Bronchial epithelial cell (primary cell): ENCODE measurements around the gene TPRG1L. TPM values are rescaled to one million over a fixed set of nuclear protein-coding genes. Genes with fewer than 3 reads are reported as not detected.

Source experiments
- DNase-seq: peaks from one replicate; pipeline ENCODE4 v3.0.0-alpha.2; 2010; ENCODE audit warnings: low read depth
- FAIRE-seq: peaks from 2 replicates; lab custom pipeline; 2011; peaks lifted over from hg19 to GRCh38; lab: Jason Lieb, UNC
- H3K27me3 ChIP-seq: 2 replicates; pipeline ENCODE4 v1.5.1; 2011; ENCODE audit warnings: low read length; ENCODE audit not compliant: control insufficient read depth, insufficient read depth
- H3K36me3 ChIP-seq: 2 replicates; pipeline ENCODE4 v1.5.1; 2011; ENCODE audit warnings: low read length; ENCODE audit not compliant: control insufficient read depth, insufficient read depth
- H3K4me3 ChIP-seq: 2 replicates; pipeline ENCODE4 v1.5.1; 2011; ENCODE audit warnings: mild to moderate bottlenecking, low read depth, low read length, control low read depth
- total RNA-seq: library from RNA; depleted of rRNA; stranded (reverse); fragments of >200 nt; gene quantifications from 2 replicates; pipeline ENCODE4 v1.2.1, GENCODE V29; 2014
- TF ChIP-seq, protein P1 (sequence below): IDR thresholded peaks from 2 replicates; pipeline ENCODE4 v1.5.1; 2011; ENCODE audit warnings: mild to moderate bottlenecking, moderate library complexity, low read length, control low read depth, inconsistent platforms; ENCODE audit not compliant: insufficient read depth, severe bottlenecking

TPRG1L gene
- total RNA-seq, 1 donor from 2014 or later, result 33.4 TPM

DNA sequence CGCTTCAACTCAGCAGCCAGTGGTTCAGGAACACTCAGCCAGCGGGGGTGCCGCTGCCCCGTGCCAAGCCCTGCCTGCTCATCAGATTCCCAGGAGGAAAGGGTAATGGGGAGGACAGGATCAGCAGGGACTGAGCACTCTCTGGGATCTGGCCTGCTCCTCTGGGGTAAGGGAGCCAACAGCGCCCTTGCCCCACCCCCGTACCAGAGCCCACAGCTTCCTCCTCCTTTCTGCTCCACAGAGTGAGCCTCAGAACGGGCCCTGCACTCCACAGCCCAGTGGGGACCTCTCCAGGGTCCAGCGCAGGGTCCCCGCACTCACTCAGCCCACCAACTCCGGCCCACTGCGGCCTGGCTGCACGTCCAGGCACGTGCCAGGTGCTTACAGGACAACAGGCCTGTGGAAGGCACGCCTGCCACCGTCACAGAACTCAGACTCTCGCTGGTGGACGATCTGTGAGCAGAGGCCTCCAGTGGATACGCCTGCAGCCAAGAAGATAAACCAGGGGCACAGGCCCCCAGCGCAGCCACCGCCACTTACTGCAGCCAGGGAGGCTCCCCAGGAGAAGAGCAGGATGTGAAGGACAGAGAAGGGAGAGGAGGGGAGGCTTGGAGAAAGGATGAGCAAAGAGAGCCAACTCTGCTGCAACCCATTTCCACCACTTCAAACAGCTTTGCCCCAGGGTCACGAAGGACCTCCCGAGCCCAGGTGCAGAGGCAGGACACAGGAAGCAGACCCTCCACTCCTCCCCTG is 15.6 kb upstream of the TPRG1L start:
- no peaks in the 10 kb centered on the region for H3K36me3 ChIP-seq
- DNase-seq (no peak), FAIRE-seq (no peak)
- no peak overlapping the region for H3K4me3 ChIP-seq
- TF ChIP-seq, protein P1, sequence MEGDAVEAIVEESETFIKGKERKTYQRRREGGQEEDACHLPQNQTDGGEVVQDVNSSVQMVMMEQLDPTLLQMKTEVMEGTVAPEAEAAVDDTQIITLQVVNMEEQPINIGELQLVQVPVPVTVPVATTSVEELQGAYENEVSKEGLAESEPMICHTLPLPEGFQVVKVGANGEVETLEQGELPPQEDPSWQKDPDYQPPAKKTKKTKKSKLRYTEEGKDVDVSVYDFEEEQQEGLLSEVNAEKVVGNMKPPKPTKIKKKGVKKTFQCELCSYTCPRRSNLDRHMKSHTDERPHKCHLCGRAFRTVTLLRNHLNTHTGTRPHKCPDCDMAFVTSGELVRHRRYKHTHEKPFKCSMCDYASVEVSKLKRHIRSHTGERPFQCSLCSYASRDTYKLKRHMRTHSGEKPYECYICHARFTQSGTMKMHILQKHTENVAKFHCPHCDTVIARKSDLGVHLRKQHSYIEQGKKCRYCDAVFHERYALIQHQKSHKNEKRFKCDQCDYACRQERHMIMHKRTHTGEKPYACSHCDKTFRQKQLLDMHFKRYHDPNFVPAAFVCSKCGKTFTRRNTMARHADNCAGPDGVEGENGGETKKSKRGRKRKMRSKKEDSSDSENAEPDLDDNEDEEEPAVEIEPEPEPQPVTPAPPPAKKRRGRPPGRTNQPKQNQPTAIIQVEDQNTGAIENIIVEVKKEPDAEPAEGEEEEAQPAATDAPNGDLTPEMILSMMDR, result no peak
- H3K27me3 ChIP-seq, result peaks cover 29% of the 10 kb centered on the region

DNA sequence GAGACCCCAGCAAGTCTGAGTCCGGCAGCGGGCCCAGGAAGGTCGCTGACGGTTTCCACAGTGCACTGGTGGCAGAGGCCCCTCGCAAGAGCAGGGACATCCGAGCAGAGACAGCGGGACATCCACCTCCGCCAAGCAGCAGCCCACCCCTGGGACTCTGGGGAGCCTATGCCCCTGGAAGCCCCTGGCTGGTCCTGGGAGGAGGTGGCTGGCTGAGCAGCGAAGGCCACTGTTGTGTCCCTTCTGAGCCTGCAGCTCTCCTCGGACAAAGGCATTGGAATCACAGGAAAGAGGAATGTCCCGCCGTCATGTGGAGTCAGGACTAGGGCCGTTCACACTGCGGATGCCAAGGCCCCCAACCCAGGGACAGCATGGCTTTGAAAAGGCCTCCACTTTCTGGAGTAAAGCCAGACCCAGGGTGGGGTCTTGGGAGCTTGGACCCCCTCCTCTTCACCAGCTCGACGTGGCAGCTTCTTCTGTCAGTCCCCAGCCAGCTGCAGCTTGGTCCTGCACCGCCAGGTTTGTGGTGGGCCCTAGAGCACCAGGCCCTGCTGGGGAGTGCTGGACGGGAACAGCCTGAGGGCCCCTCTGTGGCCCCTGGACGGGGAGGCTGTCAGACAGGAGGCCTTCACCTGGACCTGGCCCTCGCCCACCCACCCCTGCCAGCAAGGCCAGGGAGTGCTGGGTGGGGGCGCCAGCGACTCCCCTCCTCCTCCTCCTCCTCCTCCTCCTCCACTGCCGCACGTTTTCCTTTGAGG is 14.9 kb upstream of the TPRG1L start:
- H3K4me3 ChIP-seq, result no peak overlapping the region
- peaks cover 33% of the 10 kb centered on the region for H3K27me3 ChIP-seq
- no peaks in the 10 kb centered on the region for H3K36me3 ChIP-seq
- DNase-seq (no peak), FAIRE-seq (no peak)
- TF ChIP-seq, protein P1, result no peak

DNA sequence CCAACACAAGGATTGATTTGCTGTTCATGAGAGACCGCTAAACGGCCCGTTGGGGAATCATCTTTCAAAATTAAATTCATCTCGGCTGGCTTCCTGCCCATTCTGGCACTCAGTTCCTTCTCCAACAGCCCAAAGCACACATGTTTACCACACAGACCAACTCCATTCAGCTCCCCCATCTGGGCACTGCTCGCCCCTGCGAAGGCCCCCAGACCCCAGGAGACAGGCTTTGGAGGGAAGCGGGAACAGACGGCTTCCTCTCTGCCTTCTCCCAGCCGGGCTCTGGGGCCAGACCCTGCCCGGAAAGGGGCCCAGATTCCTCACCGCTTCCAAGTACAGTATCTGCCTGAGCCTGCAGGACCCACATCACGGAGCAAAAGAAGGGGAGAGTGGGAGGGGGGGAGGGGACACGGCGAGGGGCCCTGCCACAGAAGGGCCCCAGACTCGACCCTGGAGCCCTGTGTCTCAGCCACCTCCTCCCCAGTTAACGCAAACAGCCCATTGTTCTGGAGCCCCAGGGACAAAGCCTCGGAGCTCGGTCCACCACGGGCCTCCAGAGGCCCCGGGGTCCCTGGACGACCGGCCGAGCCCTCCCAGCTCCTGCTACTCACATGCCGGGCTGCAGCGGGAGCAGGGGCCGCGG is 14.2 kb upstream of the TPRG1L start:
- no peak for DNase-seq
- no peaks in the 10 kb centered on the region for H3K36me3 ChIP-seq

DNA sequence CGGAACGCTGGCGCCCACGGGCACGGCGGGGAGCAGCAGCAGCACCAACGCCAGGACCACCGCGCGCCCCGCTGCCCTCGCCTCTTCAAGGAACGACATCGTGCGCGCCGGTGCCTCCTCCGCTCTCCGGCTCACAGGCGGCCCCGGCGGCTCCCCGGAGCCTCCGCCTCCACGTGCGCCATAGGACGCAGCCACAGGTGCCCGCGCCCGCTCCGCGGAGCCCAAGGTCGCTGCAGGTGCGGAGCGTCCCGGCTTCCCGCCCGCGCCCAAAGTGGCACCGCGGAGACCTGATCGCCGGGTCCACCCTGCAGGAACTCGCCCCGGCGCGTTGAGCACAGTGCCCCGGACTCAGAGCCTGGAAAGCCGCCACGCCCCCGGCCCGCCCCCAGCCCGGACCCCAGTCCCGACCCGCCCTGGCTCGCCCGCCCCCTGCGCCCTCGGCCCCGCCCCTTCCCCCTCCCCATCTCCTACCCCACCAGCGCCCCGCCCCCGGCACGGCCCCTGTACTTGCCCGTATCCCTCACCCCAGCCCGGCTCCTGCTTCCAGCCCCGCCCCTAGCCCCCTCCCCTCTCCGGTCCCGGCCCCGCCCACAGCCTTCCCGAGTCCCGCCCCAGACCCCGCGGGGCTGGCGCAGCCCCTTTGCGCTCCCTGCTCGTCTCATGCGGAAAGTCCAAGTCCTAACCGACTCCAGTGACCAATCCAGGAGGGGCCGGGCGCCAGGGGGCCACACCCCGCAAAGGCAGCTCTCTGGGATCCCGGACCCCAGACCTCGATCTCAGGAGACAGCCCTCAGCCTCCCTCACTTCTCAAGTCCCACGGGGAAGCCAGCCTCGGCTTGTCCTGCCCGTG is 13.4 kb upstream of the TPRG1L start, which contains the start of gene MEGF6:
Gene MEGF6 (minus strand): TSS at position 339 of the 850 bp plus-strand sequence. CDS start 240 bp downstream, at position 99.
- no peaks in the 10 kb centered on the region for H3K36me3 ChIP-seq
- DNase-seq, result no peak
- peaks cover 33% of the 10 kb centered on the region for H3K27me3 ChIP-seq
- FAIRE-seq, result no peak
- TF ChIP-seq, protein P1, result no peak
- H3K4me3 ChIP-seq, result peak within 1 kb of the TSS; percentile 16

More for the DNA sequence above, 14.2 kb upstream of the TPRG1L start:
- H3K4me3 ChIP-seq, result no peak overlapping the region
- peaks cover 33% of the 10 kb centered on the region for H3K27me3 ChIP-seq
- TF ChIP-seq, protein P1, result no peak
- FAIRE-seq, result no peak

DNA sequence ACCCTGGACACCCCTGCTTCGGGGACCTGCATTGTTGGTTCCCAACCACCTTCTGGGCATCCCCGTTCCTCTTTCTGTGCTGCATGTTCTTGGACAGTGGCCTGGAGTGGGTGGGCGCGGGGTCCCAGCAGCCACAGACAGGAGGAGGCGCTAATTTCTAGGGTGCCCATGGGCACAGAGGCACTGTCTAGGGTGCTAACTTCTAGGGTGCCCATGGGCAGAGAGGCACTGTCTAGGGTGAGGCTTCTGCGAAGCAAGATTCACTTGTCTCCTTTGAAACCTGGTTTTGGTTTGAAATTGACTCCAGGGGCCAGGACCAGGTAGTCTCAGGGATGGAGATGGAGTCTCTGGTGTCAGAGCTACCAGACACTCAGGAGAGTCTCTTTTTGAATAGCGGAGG is 12.7 kb upstream of the TPRG1L start:
- FAIRE-seq, result no peak
- H3K27me3 ChIP-seq, result peaks cover 33% of the 10 kb centered on the region

More for the DNA sequence above, 12.7 kb upstream of the TPRG1L start:
- no peaks in the 10 kb centered on the region for H3K36me3 ChIP-seq
- H3K4me3 ChIP-seq, result no peak overlapping the region
- TF ChIP-seq, protein P1, result no peak
- no peak for DNase-seq
